HepG2 (cell line): ENCODE results near the gene SFT2D1. TPM values are rescaled to one million over a fixed set of nuclear protein-coding genes. Genes with fewer than 3 reads are reported as not detected.
A peak's percentile ranks its signal among the peaks of the same experiment; 100 is the strongest.

ENCODE experiments used
- ETV6 ChIP-seq: sonication (generic); formaldehyde crosslinking; conservative IDR thresholded peaks from 2 replicates; pipeline ENCODE4 v1.4.0; 2020; ENCODE audit warnings: missing genetic modification reagents
- FOXA3 ChIP-seq: IDR thresholded peaks from 2 replicates; pipeline ENCODE4 v1.6.1; 2016; ENCODE audit warnings: missing genetic modification reagents, missing compliant biosample characterization
- GPBP1L1 ChIP-seq: sonication (generic); formaldehyde crosslinking; IDR thresholded peaks from 2 replicates; pipeline ENCODE4 v1.5.0; 2020; ENCODE audit warnings: mild to moderate bottlenecking, missing genetic modification reagents
- GTF2F1 ChIP-seq: fragments of 150-350 bp; IDR thresholded peaks from 2 replicates; pipeline ENCODE4 v1.6.1; 2014; ENCODE audit warnings: low read length
- HCFC1 ChIP-seq: fragments of 150-350 bp; IDR thresholded peaks from 2 replicates; pipeline ENCODE4 v1.6.1; 2014; ENCODE audit warnings: low read depth, low read length
- MLLT10 ChIP-seq: sonication (generic); formaldehyde crosslinking; IDR thresholded peaks from 2 replicates; pipeline ENCODE4 v1.4.0; 2020; ENCODE audit warnings: missing genetic modification reagents
- MXD1 ChIP-seq: sonication (generic); formaldehyde crosslinking; IDR thresholded peaks from 2 replicates; pipeline ENCODE4 v1.4.0; 2020; ENCODE audit warnings: mild to moderate bottlenecking, missing genetic modification reagents
- MYC ChIP-seq: sonication (generic); formaldehyde crosslinking; IDR thresholded peaks from 2 replicates; pipeline ENCODE4 v1.9.0; 2021; ENCODE audit warnings: missing genetic modification reagents, borderline replicate concordance
- NKX3-1 ChIP-seq: sonication (generic); formaldehyde crosslinking; IDR thresholded peaks from 2 replicates; pipeline ENCODE4 v1.5.0; 2020; ENCODE audit warnings: missing genetic modification reagents
- SMAD1 ChIP-seq: sonication (generic); formaldehyde crosslinking; IDR thresholded peaks from 2 replicates; pipeline ENCODE4 v1.4.0; 2020; ENCODE audit warnings: missing genetic modification reagents, low read depth, mild to moderate bottlenecking, borderline replicate concordance
- SNRNP70 ChIP-seq: fragments of 200-400 bp; formaldehyde crosslinking; IDR thresholded peaks from 2 replicates; pipeline ENCODE4 v1.6.1; 2017; ENCODE audit warnings: mild to moderate bottlenecking, low read depth, low read length, moderate library complexity
- ZC3H4 ChIP-seq: sonication (generic); formaldehyde crosslinking; IDR thresholded peaks from 2 replicates; pipeline ENCODE4 v1.4.0; 2020; ENCODE audit warnings: missing genetic modification reagents, borderline replicate concordance
- ZFP1 ChIP-seq: IDR thresholded peaks from 2 replicates; pipeline ENCODE4 v1.6.1; 2016
- ZFP82 ChIP-seq: sonication (generic); formaldehyde crosslinking; IDR thresholded peaks from 2 replicates; pipeline ENCODE4 v1.5.1; 2020; ENCODE audit warnings: mild to moderate bottlenecking, missing genetic modification reagents, borderline replicate concordance
- ZNF20 ChIP-seq: sonication (generic); formaldehyde crosslinking; IDR thresholded peaks from 2 replicates; pipeline ENCODE4 v1.4.0; 2020; ENCODE audit warnings: mild to moderate bottlenecking, moderate library complexity, missing genetic modification reagents
- ZNF251 ChIP-seq: sonication (generic); formaldehyde crosslinking; IDR thresholded peaks from 2 replicates; pipeline ENCODE4 v1.9.0; 2021; ENCODE audit warnings: mild to moderate bottlenecking, missing genetic modification reagents
- ZNF30 ChIP-seq: sonication (generic); formaldehyde crosslinking; IDR thresholded peaks from 2 replicates; pipeline ENCODE4 v1.5.0; 2020; ENCODE audit warnings: mild to moderate bottlenecking, missing genetic modification reagents
- ZNF644 ChIP-seq: IDR thresholded peaks from 2 replicates; pipeline ENCODE4 v1.6.1; 2016; ENCODE audit warnings: low read depth
- ZNF737 ChIP-seq: sonication (generic); formaldehyde crosslinking; IDR thresholded peaks from 2 replicates; pipeline ENCODE4 v1.5.0; 2020; ENCODE audit warnings: missing genetic modification reagents, mild to moderate bottlenecking, borderline replicate concordance
- ZNF746 ChIP-seq: sonication (generic); formaldehyde crosslinking; IDR thresholded peaks from 2 replicates; pipeline ENCODE4 v1.8.0; 2022; ENCODE audit warnings: mild to moderate bottlenecking, missing genetic modification reagents
- ZNF747 ChIP-seq: sonication (generic); formaldehyde crosslinking; IDR thresholded peaks from 2 replicates; pipeline ENCODE4 v1.8.1; 2023; ENCODE audit warnings: missing genetic modification reagents, mild to moderate bottlenecking, borderline replicate concordance
- polyA plus RNA-seq, 8 experiments: library from polyadenylated mRNA; depleted of rRNA in 3 of 8; stranded (reverse) in 7 of 8; unstranded in 1 of 8; fragments of >200 nt; fragmentation: Illumina TruSeq in 4 of 8; extraction: Trizol in 4 of 8; gene quantifications; 2 replicates each; pipeline versions ENCODE4 v1.2.1 to v1.2.3, GENCODE V29; 2011 to 2016; ENCODE audit warnings: low read depth in 4 of 8, missing spikeins in 1 of 8, mixed read lengths in 1 of 8; ENCODE audit not compliant: insufficient read depth in 1 of 8
- total RNA-seq, 5 experiments: library from RNA; depleted of rRNA; stranded (reverse); fragments of >200 nt; fragmentation: Illumina TruSeq; extraction: Trizol; gene quantifications; 2 replicates each; pipeline ENCODE4 v1.2.3, GENCODE V29; 2016; ENCODE audit warnings: low read depth in 1 of 5
- TF ChIP-seq, protein P1 (sequence below): sonication (generic); formaldehyde crosslinking; IDR thresholded peaks from 2 replicates; pipeline ENCODE4 v1.4.0; 2020; ENCODE audit warnings: missing genetic modification reagents, borderline replicate concordance
- TF ChIP-seq, protein P2 (sequence below): sonication (generic); formaldehyde crosslinking; IDR thresholded peaks from 2 replicates; pipeline ENCODE4 v1.8.0; 2022; ENCODE audit warnings: missing genetic modification reagents, low read depth, mild to moderate bottlenecking, borderline replicate concordance
- TF ChIP-seq, protein P3 (sequence below): sonication (generic); formaldehyde crosslinking; IDR thresholded peaks from 2 replicates; pipeline ENCODE4 v1.9.0; 2022; ENCODE audit warnings: low read depth, missing genetic modification reagents

SFT2D1 gene
- total and polyA plus RNA-seq, 2 of the 13 experiments (the other 11 are each of a cell fraction or from before 2014, with no cell fraction given), result 115 to 147 TPM

DNA sequence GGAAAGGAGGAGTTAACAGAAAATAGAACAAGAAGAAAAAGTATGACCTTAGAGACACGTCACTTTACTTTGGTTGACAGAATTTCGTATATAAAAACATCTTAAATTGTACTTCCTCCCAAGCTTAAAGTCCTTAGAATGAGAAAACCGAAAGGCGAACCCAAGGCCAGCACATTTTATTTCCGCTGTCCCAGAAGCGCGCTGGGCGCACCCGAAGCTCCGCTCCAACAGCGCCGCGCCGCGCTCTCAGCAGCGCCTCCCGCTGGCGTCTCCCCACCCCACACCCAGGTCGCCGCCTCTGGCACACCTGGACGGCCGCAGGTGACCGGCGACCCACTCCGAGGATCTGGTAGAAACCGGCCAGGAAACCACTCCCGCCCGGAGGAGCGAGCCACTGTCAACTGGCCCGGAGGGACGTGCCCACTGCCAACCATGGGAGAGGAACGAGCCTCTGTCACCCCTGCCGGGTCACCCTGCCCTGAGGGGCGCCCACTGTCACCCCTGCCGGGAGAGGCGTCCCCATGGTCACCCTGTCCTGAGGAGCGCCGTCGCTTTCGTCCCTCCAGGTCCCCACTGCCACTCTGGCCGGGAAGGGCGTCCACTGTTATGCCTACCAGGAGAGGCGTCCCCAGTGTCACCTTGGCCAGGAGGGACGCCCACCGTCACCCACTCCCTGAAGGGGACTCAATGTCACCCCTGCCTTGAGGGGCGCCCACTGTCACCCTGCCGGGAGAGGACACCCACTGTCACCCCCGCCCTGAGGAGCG lies 39.6 kb upstream of the SFT2D1 start (continued):
- TF ChIP-seq, protein P1, sequence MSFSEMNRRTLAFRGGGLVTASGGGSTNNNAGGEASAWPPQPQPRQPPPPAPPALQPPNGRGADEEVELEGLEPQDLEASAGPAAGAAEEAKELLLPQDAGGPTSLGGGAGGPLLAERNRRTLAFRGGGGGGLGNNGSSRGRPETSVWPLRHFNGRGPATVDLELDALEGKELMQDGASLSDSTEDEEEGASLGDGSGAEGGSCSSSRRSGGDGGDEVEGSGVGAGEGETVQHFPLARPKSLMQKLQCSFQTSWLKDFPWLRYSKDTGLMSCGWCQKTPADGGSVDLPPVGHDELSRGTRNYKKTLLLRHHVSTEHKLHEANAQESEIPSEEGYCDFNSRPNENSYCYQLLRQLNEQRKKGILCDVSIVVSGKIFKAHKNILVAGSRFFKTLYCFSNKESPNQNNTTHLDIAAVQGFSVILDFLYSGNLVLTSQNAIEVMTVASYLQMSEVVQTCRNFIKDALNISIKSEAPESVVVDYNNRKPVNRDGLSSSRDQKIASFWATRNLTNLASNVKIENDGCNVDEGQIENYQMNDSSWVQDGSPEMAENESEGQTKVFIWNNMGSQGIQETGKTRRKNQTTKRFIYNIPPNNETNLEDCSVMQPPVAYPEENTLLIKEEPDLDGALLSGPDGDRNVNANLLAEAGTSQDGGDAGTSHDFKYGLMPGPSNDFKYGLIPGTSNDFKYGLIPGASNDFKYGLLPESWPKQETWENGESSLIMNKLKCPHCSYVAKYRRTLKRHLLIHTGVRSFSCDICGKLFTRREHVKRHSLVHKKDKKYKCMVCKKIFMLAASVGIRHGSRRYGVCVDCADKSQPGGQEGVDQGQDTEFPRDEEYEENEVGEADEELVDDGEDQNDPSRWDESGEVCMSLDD, result no peak
- TF ChIP-seq MXD1 (CRISPR knock-in tag) (0 out of 2 replicates have a peak, but pooled peaks have one; percentile 26), MYC (CRISPR knock-in tag) (peak; percentile 86; the same call in 1 of the 2 replicates), ZC3H4 (CRISPR knock-in tag) (no peak), ZNF20 (CRISPR knock-in tag) (no peak), ETV6 (CRISPR knock-in tag) (no peak; the same call in none of the 2 replicates), FOXA3 (no peak), ZFP1 (0 out of 2 replicates have a peak, but pooled peaks have one; percentile 46), NKX3-1 (CRISPR knock-in tag) (no peak), ZNF747 (peak; percentile 55; the same call in 1 of the 2 replicates), ZNF644 (CRISPR knock-in tag) (0 out of 2 replicates have a peak, but pooled peaks have one; percentile 25), ZNF251 (CRISPR knock-in tag) (0 out of 2 replicates have a peak, but pooled peaks have one; percentile 64), SMAD1 (CRISPR knock-in tag) (peak; percentile 82; the same call in 1 of the 2 replicates), MLLT10 (CRISPR knock-in tag) (no peak), ZNF737 (CRISPR knock-in tag) (no peak), SNRNP70 (no peak), ZNF30 (CRISPR knock-in tag) (no peak), GTF2F1 (no peak), GPBP1L1 (no peak), ZFP82 (peak; percentile 91; the same call in 1 of the 2 replicates), ZNF746 (CRISPR knock-in tag) (no peak), HCFC1 (no peak)
- TF ChIP-seq, protein P2, sequence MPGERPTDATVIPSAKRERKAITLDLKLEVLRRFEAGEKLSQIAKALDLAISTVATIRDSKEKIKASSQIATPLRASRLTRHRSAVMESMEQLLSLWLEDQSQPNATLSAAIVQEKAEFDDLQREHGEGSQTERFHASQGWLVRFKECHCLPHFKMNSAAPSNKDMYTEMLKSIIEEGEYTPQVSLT (CRISPR knock-in tag), result no peak
- TF ChIP-seq, protein P3, sequence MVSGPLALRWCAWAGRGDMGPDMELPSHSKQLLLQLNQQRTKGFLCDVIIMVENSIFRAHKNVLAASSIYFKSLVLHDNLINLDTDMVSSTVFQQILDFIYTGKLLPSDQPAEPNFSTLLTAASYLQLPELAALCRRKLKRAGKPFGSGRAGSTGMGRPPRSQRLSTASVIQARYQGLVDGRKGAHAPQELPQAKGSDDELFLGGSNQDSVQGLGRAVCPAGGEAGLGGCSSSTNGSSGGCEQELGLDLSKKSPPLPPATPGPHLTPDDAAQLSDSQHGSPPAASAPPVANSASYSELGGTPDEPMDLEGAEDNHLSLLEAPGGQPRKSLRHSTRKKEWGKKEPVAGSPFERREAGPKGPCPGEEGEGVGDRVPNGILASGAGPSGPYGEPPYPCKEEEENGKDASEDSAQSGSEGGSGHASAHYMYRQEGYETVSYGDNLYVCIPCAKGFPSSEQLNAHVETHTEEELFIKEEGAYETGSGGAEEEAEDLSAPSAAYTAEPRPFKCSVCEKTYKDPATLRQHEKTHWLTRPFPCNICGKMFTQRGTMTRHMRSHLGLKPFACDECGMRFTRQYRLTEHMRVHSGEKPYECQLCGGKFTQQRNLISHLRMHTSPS (CRISPR knock-in tag), result peak; percentile 57; the same call in 1 of the 2 replicates
